SK-N-SH (cell line): ENCODE data around the gene KLK15. TPM values are rescaled to one million over a fixed set of nuclear protein-coding genes. Genes with fewer than 3 reads are reported as not detected.
"Not testable (repeated sequence)": the region's sequence is repeated elsewhere in the genome, so short reads cannot be mapped to it uniquely, and the experiment has no call there.

ENCODE experiments used
- CTCF ChIA-PET: fragments of 300-600, 350-600 bp; formaldehyde crosslinking; extraction: SDS; loops from one replicate; lab custom pipeline; 2021; lab: Yijun Ruan, JAX
- POLR2A ChIA-PET: fragments of 350-600 bp; sonication (Branson Sonifier 250); formaldehyde crosslinking; extraction: SDS; loops from one replicate; lab custom pipeline; 2020; ENCODE audit warnings: antibody characterized with exemption, inconsistent platforms; lab: Yijun Ruan, JAX
- DNase-seq: peaks from one replicate; pipeline ENCODE4 v3.0.0; 2012
- H2AFZ ChIP-seq: fragments of 200-600 bp; sonication (generic); 2 replicates; pipeline ENCODE4 v1.8.1; 2016; ENCODE audit warnings: antibody characterized with exemption, mild to moderate bottlenecking, low read depth
- H3F3A ChIP-seq: fragments of 200-600 bp; sonication (generic); replicated peaks from 2 replicates; pipeline ENCODE3; 2016; ENCODE audit warnings: antibody characterized with exemption, mild to moderate bottlenecking; ENCODE audit not compliant: insufficient read depth
- H3K27ac ChIP-seq, 2 experiments: fragments of 200-500 bp in 1 of 2; fragments of 200-600 bp in 1 of 2; sonication (Bioruptor generic) in 1 of 2; sonication (generic), shearing (Covaris generic) in 1 of 2; 2 replicates each; pipeline versions ENCODE4 v1.5.1 to v1.6.1; 2014 to 2016; ENCODE audit warnings: low read depth in 2 of 2, inconsistent platforms in 1 of 2, low read length in 1 of 2, mild to moderate bottlenecking in 1 of 2, mixed read lengths in 1 of 2
- H3K27me3 ChIP-seq: fragments of 200-600 bp; sonication (generic), shearing (Covaris generic); 2 replicates; pipeline ENCODE4 v1.6.1; 2016; ENCODE audit warnings: mixed run types; ENCODE audit not compliant: insufficient read depth
- H3K36me3 ChIP-seq, 2 experiments: fragments of 200-500 bp in 1 of 2; fragments of 200-600 bp in 1 of 2; sonication (Bioruptor generic) in 1 of 2; sonication (generic) in 1 of 2; replicated peaks in 1 of 2; 2 replicates each; pipeline versions ENCODE3 to v1.5.1; 2014 to 2016; ENCODE audit warnings: low read length in 1 of 2, mild to moderate bottlenecking in 1 of 2; ENCODE audit not compliant: insufficient read depth in 2 of 2, control insufficient read depth in 1 of 2
- H3K4me1 ChIP-seq, 2 experiments: fragments of 200-500 bp in 1 of 2; fragments of 200-600 bp in 1 of 2; sonication (Bioruptor generic) in 1 of 2; sonication (generic), shearing (Covaris generic) in 1 of 2; 2 replicates each; pipeline versions ENCODE4 v1.5.1 to v1.6.1; 2014 to 2016; ENCODE audit warnings: low read depth in 1 of 2, low read length in 1 of 2, mixed run types in 1 of 2; ENCODE audit not compliant: insufficient read depth in 2 of 2, control insufficient read depth in 1 of 2
- H3K4me2 ChIP-seq: fragments of 200-600 bp; sonication (generic), shearing (Covaris generic); 2 replicates; pipeline ENCODE4 v1.6.1; 2017; ENCODE audit warnings: mixed run types
- H3K4me3 ChIP-seq, 2 experiments: fragments of 200-500 bp in 1 of 2; fragments of 200-600 bp in 1 of 2; sonication (Bioruptor generic) in 1 of 2; sonication (generic), shearing (Covaris generic) in 1 of 2; 2 replicates each; pipeline versions ENCODE4 v1.5.1 to v1.8.1; 2014 to 2016; ENCODE audit warnings: low read depth in 2 of 2, inconsistent platforms in 1 of 2, low read length in 1 of 2, mild to moderate bottlenecking in 1 of 2, mixed read lengths in 1 of 2, moderate library complexity in 1 of 2
- H3K79me2 ChIP-seq: fragments of 200-600 bp; sonication (generic); 2 replicates; pipeline ENCODE4 v1.8.1; 2017; ENCODE audit warnings: mild to moderate bottlenecking; ENCODE audit not compliant: insufficient read depth
- H3K9ac ChIP-seq: fragments of 200-600 bp; sonication (generic); 2 replicates; pipeline ENCODE4 v1.6.1; 2017; ENCODE audit warnings: mixed run types
- H3K9me2 ChIP-seq: fragments of 200-600 bp; sonication (generic); 2 replicates; pipeline ENCODE4 v1.6.1; 2017; ENCODE audit warnings: mixed run types
- H3K9me3 ChIP-seq: fragments of 200-600 bp; sonication (generic); 2 replicates; pipeline ENCODE4 v1.6.1; 2017; ENCODE audit warnings: mixed run types, mild to moderate bottlenecking, moderate library complexity
- H4K20me1 ChIP-seq: fragments of 200-600 bp; sonication (generic); 2 replicates; pipeline ENCODE4 v1.6.1; 2017; ENCODE audit warnings: mild to moderate bottlenecking, mixed run types; ENCODE audit not compliant: insufficient read depth
- CHD2 ChIP-seq: fragments of 150-350 bp; IDR thresholded peaks from 2 replicates; pipeline ENCODE4 v1.6.1; 2018; ENCODE audit warnings: low read length; ENCODE audit not compliant: partially characterized antibody
- ELF1 ChIP-seq: IDR thresholded peaks from 2 replicates; pipeline ENCODE4 v1.4.0; 2012
- EP300 ChIP-seq, 2 experiments: IDR thresholded peaks; 2 replicates each; pipeline versions ENCODE4 v1.4.0 to v1.6.1; 2012; ENCODE audit warnings: borderline replicate concordance in 1 of 2, low read depth in 1 of 2, low read length in 1 of 2
- GABPA ChIP-seq: IDR thresholded peaks from 2 replicates; pipeline ENCODE4 v1.4.0; 2012; ENCODE audit warnings: low read depth, mild to moderate bottlenecking
- JUND ChIP-seq: IDR thresholded peaks from 2 replicates; pipeline ENCODE4 v1.4.0; 2012
- MAX ChIP-seq: IDR thresholded peaks from 2 replicates; pipeline ENCODE4 v1.4.0; 2012; ENCODE audit warnings: low read depth
- MXI1 ChIP-seq: IDR thresholded peaks from 2 replicates; pipeline ENCODE4 v1.6.1; 2012; ENCODE audit warnings: mild to moderate bottlenecking, low read depth, low read length, improper control_type of control experiment
- NFIC ChIP-seq: IDR thresholded peaks from 2 replicates; pipeline ENCODE4 v1.4.0; 2012; ENCODE audit warnings: borderline replicate concordance
- RAD21 ChIP-seq: IDR thresholded peaks from 2 replicates; pipeline ENCODE4 v1.6.1; 2012; ENCODE audit warnings: mild to moderate bottlenecking, low read length
- RCOR1 ChIP-seq: fragments of 150-350 bp; IDR thresholded peaks from 2 replicates; pipeline ENCODE4 v1.6.1; 2017; ENCODE audit warnings: antibody characterized with exemption, low read length
- SMC3 ChIP-seq: IDR thresholded peaks from 2 replicates; pipeline ENCODE4 v1.6.1; 2012; ENCODE audit warnings: low read depth, low read length, improper control_type of control experiment
- TAF1 ChIP-seq: IDR thresholded peaks from 2 replicates; pipeline ENCODE4 v1.6.1; 2012; ENCODE audit warnings: low read depth, mild to moderate bottlenecking, low read length, moderate library complexity, borderline replicate concordance
- TCF12 ChIP-seq: IDR thresholded peaks from 2 replicates; pipeline ENCODE4 v1.4.0; 2012
- TEAD4 ChIP-seq: IDR thresholded peaks from 2 replicates; pipeline ENCODE4 v1.4.0; 2012; ENCODE audit warnings: mild to moderate bottlenecking, borderline replicate concordance; ENCODE audit not compliant: insufficient read depth
- WGBS: methylation state at CpG from one replicate; pipeline ENCODE4 v1.1.6; 2017; ENCODE audit warnings: low lambda C conversion rate; 5-methylcytosine and 5-hydroxymethylcytosine counted together
- polyA plus RNA-seq, 3 experiments: library from polyadenylated mRNA; depleted of rRNA; stranded (reverse); fragments of >200 nt; gene quantifications; 2 replicates each; pipeline ENCODE4 v1.2.3, GENCODE V29; 2012
- TF ChIP-seq, protein P1 (sequence below): fragments of 200-600 bp; sonication (generic); IDR thresholded peaks from 2 replicates; pipeline ENCODE4 v1.6.1; 2017; ENCODE audit warnings: antibody characterized with exemption, mild to moderate bottlenecking, moderate library complexity
- TF ChIP-seq, protein P2 (sequence below): fragments of 150-350 bp; IDR thresholded peaks from 2 replicates; pipeline ENCODE4 v1.6.1; 2017; ENCODE audit warnings: antibody characterized with exemption, low read length, low read depth, borderline replicate concordance

KLK15 gene
- polyA plus RNA-seq, 1 of the 3 experiments (the other 2 are of a cell fraction), result not detected

- no peak for DNase-seq
- WGBS, result 43% methylated on average over 3 of the region's 3 CpGs
- TF ChIP-seq, protein P1, sequence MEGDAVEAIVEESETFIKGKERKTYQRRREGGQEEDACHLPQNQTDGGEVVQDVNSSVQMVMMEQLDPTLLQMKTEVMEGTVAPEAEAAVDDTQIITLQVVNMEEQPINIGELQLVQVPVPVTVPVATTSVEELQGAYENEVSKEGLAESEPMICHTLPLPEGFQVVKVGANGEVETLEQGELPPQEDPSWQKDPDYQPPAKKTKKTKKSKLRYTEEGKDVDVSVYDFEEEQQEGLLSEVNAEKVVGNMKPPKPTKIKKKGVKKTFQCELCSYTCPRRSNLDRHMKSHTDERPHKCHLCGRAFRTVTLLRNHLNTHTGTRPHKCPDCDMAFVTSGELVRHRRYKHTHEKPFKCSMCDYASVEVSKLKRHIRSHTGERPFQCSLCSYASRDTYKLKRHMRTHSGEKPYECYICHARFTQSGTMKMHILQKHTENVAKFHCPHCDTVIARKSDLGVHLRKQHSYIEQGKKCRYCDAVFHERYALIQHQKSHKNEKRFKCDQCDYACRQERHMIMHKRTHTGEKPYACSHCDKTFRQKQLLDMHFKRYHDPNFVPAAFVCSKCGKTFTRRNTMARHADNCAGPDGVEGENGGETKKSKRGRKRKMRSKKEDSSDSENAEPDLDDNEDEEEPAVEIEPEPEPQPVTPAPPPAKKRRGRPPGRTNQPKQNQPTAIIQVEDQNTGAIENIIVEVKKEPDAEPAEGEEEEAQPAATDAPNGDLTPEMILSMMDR, result no peak
- TF ChIP-seq, protein P2, sequence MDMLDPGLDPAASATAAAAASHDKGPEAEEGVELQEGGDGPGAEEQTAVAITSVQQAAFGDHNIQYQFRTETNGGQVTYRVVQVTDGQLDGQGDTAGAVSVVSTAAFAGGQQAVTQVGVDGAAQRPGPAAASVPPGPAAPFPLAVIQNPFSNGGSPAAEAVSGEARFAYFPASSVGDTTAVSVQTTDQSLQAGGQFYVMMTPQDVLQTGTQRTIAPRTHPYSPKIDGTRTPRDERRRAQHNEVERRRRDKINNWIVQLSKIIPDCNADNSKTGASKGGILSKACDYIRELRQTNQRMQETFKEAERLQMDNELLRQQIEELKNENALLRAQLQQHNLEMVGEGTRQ, result no peak
- no peak for TF ChIP-seq MXI1
- TF ChIP-seq ELF1, result no peak
- TF ChIP-seq NFIC, result no peak
- Histone ChIP-seq H2AFZ (no peak overlapping the region), H3K4me3 (no peak overlapping the region), H3K79me2 (no peaks in the 10 kb centered on the region), H3F3A (no peaks in the 10 kb centered on the region), H3K27me3 (peaks cover 23% of the 10 kb centered on the region), H3K4me1 (no peaks in the 10 kb centered on the region), H4K20me1 (no peaks in the 10 kb centered on the region), H3K4me2 (no peak overlapping the region), H3K9me2 (no peaks in the 10 kb centered on the region), H3K9me3 (no peaks in the 10 kb centered on the region), H3K27ac (no peak overlapping the region), H3K36me3 (no peaks in the 10 kb centered on the region), H3K9ac (no peak overlapping the region)
- ChIA-PET CTCF (interaction anchor here (1.1 to 9.7 kb wide), 9 partner anchors 14 to 416 kb away, joined by 3 to 113 read pairs (median 9); partner anchors contain the start of gene CLEC11A), POLR2A (no interaction called here)
Observed at GRCh38 chr19:50784710-50785109, 48.7 kb downstream of the KLK15 start.

DNA sequence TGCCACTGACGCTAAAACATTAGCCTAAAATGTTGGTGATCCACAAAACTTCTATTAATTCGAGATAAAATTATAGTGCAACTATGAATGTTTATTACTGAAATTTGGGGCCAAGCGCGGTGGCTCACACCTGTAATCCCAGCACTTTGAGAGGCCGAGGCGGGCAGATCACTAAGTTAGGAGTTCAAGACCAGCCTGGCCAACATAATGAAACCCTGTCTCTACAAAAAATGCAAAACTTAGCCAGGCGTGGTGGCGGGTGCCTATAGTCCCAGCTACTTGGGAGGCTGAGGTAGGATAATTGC is 49.6 kb downstream of the KLK15 start:
- H3K4me2 ChIP-seq, result 0 out of 2 replicates have a peak overlapping the region, but pooled peaks have one; percentile 6
- 31% methylated on average over 8 of the region's 8 CpGs for WGBS

DNA sequence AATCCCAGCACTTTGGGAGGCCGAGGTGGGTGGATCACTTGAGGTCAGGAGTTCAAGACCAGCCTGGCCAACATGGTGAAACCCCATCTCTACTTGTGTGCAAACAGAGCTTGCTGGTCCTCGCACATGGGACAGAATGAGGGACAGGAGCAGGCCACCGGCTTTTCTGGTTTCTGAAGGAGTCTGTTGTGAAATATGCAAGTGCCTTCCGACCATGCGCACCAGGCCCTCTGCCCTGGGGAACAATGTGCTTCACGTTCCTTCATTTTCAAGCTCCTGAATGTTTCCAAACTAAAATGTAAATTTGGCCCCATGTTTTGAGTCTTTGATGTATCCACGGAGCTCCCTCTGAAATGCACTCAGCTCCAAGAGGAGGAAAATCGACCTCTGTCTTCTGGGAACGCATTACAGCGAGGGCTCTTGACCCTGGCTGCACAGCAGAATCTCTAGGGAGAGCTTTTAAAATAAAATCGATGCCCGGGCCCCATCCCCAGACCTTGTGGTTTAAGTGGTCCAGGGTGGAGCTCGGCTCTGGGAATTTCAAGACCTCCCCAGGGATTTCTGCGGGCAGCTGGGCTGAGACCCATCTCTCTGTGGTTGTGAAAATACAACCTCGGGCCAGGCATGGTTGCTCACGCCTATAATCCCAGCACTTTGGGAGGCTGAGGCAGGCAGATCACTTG is 52.5 kb downstream of the KLK15 start:
- ChIA-PET CTCF (interaction anchor here (0.7 to 9.7 kb wide), 8 partner anchors 58 to 424 kb away, joined by 3 to 113 read pairs (median 14); partner anchors contain the start of gene CLEC11A), POLR2A (interaction anchor here (0.6 kb wide), 1 partner anchor 229 kb away, joined by 3 read pairs; no protein-coding TSS in a partner anchor)
- Histone ChIP-seq H4K20me1 (no peaks in the 10 kb centered on the region), H3K27me3 (peaks cover 48% of the 10 kb centered on the region), H3F3A (no peaks in the 10 kb centered on the region), H3K4me3 (no peak overlapping the region), H3K79me2 (no peaks in the 10 kb centered on the region), H3K9me3 (no peaks in the 10 kb centered on the region), H3K9me2 (no peaks in the 10 kb centered on the region), H3K27ac (no peak overlapping the region), H3K4me1 (no peaks in the 10 kb centered on the region), H3K36me3 (no peaks in the 10 kb centered on the region), H3K9ac (no peak overlapping the region), H3K4me2 (no peak overlapping the region), H2AFZ (no peak overlapping the region)
- WGBS, result 35% methylated on average over 15 of the region's 16 CpGs
- TF ChIP-seq MXI1, result no peak
- TF ChIP-seq TAF1, result no peak
- TF ChIP-seq GABPA, result no peak
- no peak for TF ChIP-seq SMC3
- no peak for TF ChIP-seq RCOR1
- TF ChIP-seq JUND, result no peak
- TF ChIP-seq MAX, result no peak
- no peak for TF ChIP-seq CHD2
- TF ChIP-seq RAD21, result no peak
- no peak for TF ChIP-seq TEAD4
- no peak for TF ChIP-seq TCF12
- no peak for TF ChIP-seq EP300 (IDR thresholded peaks at IDR 0.05; ENCODE audit: borderline replicate concordance in 1 of 2, low read depth in 1 of 2, low read length in 1 of 2)
- no peak for DNase-seq

More for the DNA sequence above, 49.6 kb downstream of the KLK15 start:
- H3K4me3 ChIP-seq, H3K9ac ChIP-seq, H4K20me1 ChIP-seq, DNase-seq, H3F3A ChIP-seq, H3K4me1 ChIP-seq, H3K9me3 ChIP-seq, H3K9me2 ChIP-seq, H3K79me2 ChIP-seq, H3K27ac ChIP-seq, H3K36me3 ChIP-seq, POLR2A ChIA-PET, H2AFZ ChIP-seq: not testable (repeated sequence)
- H3K27me3 ChIP-seq, result peaks cover 32% of the 10 kb centered on the region
- CTCF ChIA-PET, result interaction anchor here (0.6 to 9.7 kb wide), 49 partner anchors 9 to 415 kb away, joined by 3 to 113 read pairs (median 5); partner anchors contain the start of genes CLEC11A and KLK4
